ENCODE results near the gene RFX8. TPM values are rescaled to one million over a fixed set of nuclear protein-coding genes. Genes with fewer than 3 reads are reported as not detected.

RFX8 gene
- polyA plus RNA-seq, 1 experiment, result 1.8 TPM

DNA sequence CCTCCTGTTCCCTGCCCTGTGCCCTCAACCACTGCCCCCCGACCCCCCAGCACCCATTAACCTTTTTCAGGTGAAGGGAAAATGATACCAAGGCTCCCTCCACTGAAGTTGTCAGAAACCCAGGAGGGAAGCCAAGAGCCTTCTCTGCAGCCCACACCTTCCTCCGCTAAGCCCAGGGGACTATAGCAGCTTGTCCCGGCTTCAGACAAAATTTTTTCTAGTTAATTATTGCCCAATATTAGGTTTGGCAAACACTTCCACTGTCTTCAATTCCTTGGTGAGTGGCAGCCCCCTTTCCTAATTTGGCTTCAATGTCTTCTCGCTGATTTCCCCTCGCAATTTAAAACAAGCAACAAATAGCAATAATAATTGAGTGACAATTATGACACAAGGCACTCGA is 23.9 kb downstream of the RFX8 start:
- ChIA-PET CTCF (no interaction called here), POLR2A (interaction anchor here (0.6 kb wide), 1 partner anchor 148 kb away, joined by 3 read pairs; no protein-coding TSS in a partner anchor)
- Histone ChIP-seq H3K4me3 (ENCODE audit: low read depth, low read length) (no peak overlapping the region), H3K27ac (ENCODE audit: low read depth, low read length) (no peak overlapping the region), H3K9me3 (ENCODE audit: control insufficient read depth, insufficient read depth, low read length) (no peaks in the 10 kb centered on the region), H3K27me3 (ENCODE audit: control insufficient read depth, insufficient read depth, low read length) (no peaks in the 10 kb centered on the region)
- TF ChIP-seq CTCF (IDR thresholded peaks at IDR 0.05; ENCODE audit: low read depth, low read length), result no peak
- DNase-seq (ENCODE audit: low read depth, low spot score), result no peak

DNA sequence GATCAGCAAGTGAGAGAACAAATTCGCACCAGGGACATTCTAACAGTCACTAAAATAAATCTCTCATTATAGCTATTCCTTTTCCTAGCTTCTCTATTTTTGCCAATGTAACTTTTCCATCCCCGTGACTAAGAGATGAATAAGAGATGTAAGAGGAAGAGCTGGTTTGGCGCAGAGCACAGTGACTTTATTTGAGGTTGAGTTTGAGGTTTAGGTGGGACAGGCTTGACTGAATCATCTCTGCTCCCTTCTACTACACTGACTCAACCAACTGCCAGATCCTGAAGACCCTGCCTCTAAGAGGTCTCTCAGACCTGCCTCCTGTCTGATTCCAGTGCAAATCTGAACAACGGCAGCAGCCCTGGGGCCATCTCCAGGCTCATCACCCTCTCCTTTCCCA is 28.0 kb downstream of the RFX8 start:
- no peak for TF ChIP-seq CTCF (IDR thresholded peaks at IDR 0.05; ENCODE audit: low read depth, low read length)
- no peaks in the 10 kb centered on the region for H3K9me3 ChIP-seq (ENCODE audit: control insufficient read depth, insufficient read depth, low read length)
- CTCF ChIA-PET, result no interaction called here
- peak overlapping the region; percentile 47 for H3K27ac ChIP-seq (ENCODE audit: low read depth, low read length)
- DNase-seq (ENCODE audit: low read depth, low spot score), result peak; percentile 38
- POLR2A ChIA-PET, result interaction anchor here (0.7 kb wide), 1 partner anchor 54 kb away, joined by 3 read pairs; no protein-coding TSS in a partner anchor
- H3K4me3 ChIP-seq (ENCODE audit: low read depth, low read length), result no peak overlapping the region
- no peaks in the 10 kb centered on the region for H3K27me3 ChIP-seq (ENCODE audit: control insufficient read depth, insufficient read depth, low read length)

DNA sequence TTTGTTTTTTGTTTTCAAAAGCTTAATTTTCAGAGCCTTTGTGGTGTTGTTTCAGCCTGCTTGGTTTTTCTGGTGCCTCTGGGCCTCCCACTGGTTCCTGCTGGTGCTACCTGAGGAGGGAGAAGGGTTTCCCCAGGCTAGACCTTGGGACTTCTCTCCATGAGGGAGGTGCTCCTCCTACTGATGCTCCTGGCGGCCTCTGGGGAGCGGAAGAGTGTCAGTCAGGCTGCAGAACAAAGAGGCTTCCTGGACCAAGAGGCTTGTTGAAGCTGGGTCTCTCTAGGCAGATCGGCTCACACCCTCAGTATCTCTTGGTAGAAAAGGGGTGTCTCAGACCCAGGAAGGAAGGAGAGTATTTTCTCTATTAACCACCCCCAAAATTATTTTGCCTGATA is 32.2 kb downstream of the RFX8 start:
- ChIA-PET POLR2A (no interaction called here), CTCF (interaction anchor here (0.7 kb wide), 1 partner anchor 389 kb away, joined by 3 read pairs; no protein-coding TSS in a partner anchor)
- Histone ChIP-seq H3K27me3 (ENCODE audit: control insufficient read depth, insufficient read depth, low read length) (no peaks in the 10 kb centered on the region), H3K27ac (ENCODE audit: low read depth, low read length) (peak overlapping the region; percentile 68), H3K4me3 (ENCODE audit: low read depth, low read length) (no peak overlapping the region), H3K9me3 (ENCODE audit: control insufficient read depth, insufficient read depth, low read length) (no peaks in the 10 kb centered on the region)
- 0 out of 2 replicates have a peak, but pooled peaks have one; percentile 16 for TF ChIP-seq CTCF (IDR thresholded peaks at IDR 0.05; ENCODE audit: low read depth, low read length)
- DNase-seq (ENCODE audit: low read depth, low spot score), result no peak

GRCh38 chr2:101442042-101442666 is 32.8 kb downstream of the RFX8 start:
- CTCF ChIA-PET, result interaction anchor here (0.7 kb wide), 1 partner anchor 390 kb away, joined by 3 read pairs; no protein-coding TSS in a partner anchor
- Histone ChIP-seq H3K9me3 (ENCODE audit: control insufficient read depth, insufficient read depth, low read length) (no peaks in the 10 kb centered on the region), H3K4me3 (ENCODE audit: low read depth, low read length) (no peak overlapping the region), H3K27ac (ENCODE audit: low read depth, low read length) (peak overlapping the region; percentile 68), H3K27me3 (ENCODE audit: control insufficient read depth, insufficient read depth, low read length) (no peaks in the 10 kb centered on the region)
- POLR2A ChIA-PET, result no interaction called here
- TF ChIP-seq CTCF (IDR thresholded peaks at IDR 0.05; ENCODE audit: low read depth, low read length), result no peak
- no peak for DNase-seq (ENCODE audit: low read depth, low spot score)

DNA sequence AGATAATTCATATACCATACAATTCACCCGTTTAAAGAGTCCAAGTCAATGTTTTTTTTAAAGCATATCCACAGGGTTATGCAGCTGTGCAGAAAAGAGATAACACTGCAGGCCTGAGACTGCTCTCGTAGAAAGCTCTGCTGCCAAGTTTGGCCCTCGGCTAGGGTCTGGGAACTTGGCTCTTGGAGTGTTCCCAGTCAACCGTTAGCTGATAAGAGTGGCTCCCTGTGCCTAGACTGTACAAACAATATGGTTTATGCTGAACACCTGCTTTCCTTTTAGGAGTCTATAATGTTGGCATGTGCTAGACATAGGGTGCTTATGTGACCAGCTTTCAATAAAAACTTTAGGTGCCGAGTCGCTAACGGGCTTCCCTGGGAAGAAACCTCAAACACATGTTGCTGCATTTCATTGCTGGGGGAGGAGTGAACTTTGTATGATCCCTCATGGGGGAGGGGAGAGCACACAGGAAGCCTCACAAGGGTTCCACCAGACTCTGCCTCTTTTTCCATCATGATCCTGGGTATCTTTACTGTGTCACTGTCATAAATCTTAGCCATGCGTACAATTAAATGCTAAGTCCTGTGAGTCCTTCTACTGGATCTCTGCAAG is 34.7 kb downstream of the RFX8 start:
- H3K9me3 ChIP-seq (ENCODE audit: control insufficient read depth, insufficient read depth, low read length), result no peaks in the 10 kb centered on the region; the same call in 1 of the 2 replicates
- no peak overlapping the region for H3K4me3 ChIP-seq (ENCODE audit: low read depth, low read length)
- no peak for TF ChIP-seq CTCF (IDR thresholded peaks at IDR 0.05; ENCODE audit: low read depth, low read length)
- peak overlapping the region; percentile 11 for H3K27ac ChIP-seq (ENCODE audit: low read depth, low read length)
- H3K27me3 ChIP-seq (ENCODE audit: control insufficient read depth, insufficient read depth, low read length), result no peaks in the 10 kb centered on the region
- no peak for DNase-seq (ENCODE audit: low read depth, low spot score)
- CTCF ChIA-PET, result no interaction called here
- POLR2A ChIA-PET, result no interaction called here
